Colon (tissue), 2 donors: Measurements from ENCODE around the gene CREB3L2.
"Not testable (repeated sequence)": the region's sequence is repeated elsewhere in the genome, so short reads cannot be mapped to it uniquely, and the experiment has no call there.

Experiments
- FAIRE-seq: peaks from 2 replicates; lab custom pipeline; 2012; peaks lifted over from hg19 to GRCh38; lab: Jason Lieb, UNC
- donor health status: control.
- donor health status: control.

The CREB3L2 gene

DNA sequence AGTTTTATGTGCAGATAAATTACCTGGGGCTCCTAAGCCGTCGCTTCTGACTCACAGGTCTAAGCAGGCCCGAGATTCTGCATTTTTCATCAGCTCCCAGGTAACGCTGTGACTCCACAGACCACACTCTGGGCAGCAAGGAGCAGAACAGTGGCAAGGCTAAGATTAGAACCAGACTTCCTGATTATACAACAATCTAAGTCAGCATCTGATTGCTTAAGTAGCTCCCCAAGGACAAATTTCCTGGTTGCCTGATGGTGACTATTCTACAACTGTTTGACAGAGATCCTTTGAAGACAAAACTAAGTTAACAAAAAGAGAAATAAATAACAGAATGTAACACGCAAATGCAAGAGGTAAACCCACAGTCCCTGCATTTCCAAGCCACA, 69.0 kb downstream of the CREB3L2 start:
- no peak for FAIRE-seq

DNA sequence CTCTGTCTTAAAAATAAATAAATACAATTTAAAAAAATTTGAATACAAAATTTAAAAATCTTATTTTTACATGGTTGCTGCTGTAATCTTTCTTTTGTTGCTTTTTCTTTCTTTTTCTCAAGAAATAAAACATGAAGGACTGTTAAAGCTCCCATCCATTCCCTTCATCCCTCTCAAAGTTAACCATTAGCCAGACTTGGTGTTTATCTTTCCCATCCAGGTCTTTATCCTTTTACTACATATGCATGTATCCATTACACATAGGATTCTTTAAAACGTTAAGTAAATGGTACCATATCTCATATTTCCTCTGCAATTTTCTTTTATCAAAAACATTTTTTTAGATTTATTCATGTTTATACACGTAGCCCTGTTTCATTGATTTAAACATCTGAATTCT, 70.1 kb downstream of the CREB3L2 start:
- no peak for FAIRE-seq

DNA sequence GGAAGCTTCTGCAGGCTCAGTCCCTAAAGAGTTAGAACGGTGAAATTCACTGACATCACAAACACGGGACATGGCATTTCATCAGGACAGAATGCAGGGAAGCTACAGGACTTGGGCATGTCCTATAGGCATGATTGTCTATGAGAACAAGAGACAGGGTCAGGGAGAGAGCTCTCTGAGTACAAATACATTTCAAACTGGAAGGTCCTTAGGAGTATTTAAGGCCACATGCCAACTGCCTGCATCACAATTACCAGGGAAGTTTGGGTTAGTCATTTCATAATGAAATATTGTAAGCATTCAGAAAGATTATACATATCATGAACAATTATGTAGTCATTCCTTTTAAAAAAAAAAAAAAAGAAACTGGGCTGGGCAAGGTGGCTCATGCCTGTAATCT, 71.3 kb downstream of the CREB3L2 start:
- FAIRE-seq, result no peak

DNA sequence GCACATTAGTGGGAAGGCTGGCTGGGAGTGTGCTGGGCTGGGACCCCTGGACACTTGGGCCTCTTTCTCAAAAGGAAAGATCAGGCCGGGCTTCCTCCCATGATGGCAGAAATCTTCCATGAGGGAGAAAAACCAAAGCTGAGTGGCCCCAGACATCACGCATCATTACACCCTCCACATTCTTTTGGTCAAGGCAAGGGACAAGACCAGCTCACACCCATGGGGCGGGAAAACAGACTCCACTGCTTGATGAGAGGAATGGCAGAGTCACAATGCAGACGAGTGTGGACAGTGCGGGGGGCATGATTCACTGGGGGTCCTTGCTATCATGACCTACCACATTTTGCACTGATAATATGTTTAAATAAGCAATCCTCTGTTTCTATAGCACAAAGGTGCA, 73.3 kb downstream of the CREB3L2 start:
- FAIRE-seq, result no peak

DNA sequence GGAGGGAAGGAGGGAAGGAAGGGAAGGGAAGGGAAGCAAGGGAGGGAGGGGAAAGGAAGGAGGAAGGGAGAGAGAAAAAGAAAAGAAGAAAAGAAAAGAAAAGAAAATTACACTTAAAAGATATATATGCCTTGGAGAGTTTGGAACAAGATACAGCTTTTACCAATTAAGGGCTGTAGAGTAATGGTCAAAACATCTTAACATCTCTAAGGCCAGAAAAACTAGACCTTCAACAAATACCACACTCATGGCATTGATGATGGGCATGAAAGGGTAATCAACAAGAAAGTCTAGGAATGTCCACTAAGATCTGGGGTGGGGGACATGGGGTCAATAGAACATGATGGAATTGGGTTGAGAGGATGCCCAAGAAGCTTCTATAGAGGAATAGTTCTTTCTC, 74.5 kb downstream of the CREB3L2 start:
- no peak for FAIRE-seq

DNA sequence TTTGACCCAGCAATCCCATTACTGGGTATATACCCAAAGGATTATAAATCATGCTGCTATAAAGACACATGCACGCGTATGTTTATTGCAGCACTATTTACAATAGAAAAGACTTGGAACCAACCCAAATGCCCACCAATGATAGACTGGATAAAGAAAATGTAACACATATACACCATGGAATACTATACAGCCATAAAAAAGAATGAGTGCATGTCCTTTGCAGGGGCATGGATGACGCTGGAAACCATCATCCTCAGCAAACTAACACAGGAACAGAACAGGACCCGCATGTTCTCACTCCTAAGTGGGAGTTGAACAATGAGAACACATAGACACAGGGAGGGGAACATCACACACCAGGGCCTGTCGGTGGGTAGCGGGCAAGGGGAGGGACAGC, 75.7 kb downstream of the CREB3L2 start:
- FAIRE-seq, result not testable (repeated sequence)

DNA sequence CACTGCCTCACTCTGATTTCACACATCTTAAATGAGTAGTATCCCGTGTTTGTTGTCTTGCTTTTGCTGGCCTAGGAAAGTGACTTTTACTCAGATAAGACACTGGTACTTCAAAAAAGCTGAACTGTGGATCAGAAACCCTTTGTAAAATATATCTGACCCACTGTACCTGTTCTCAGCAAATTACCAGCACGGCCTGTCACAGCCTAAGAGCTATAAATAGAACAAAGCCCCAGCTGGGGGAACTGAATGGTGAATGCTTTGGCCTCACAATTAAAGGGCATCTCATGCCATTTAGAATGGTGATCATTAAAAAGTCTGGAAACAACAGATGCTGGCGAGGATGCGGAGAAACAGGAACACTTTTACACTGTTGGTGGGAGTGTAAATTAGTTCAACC, 76.1 kb downstream of the CREB3L2 start:
- FAIRE-seq, result no peak

DNA sequence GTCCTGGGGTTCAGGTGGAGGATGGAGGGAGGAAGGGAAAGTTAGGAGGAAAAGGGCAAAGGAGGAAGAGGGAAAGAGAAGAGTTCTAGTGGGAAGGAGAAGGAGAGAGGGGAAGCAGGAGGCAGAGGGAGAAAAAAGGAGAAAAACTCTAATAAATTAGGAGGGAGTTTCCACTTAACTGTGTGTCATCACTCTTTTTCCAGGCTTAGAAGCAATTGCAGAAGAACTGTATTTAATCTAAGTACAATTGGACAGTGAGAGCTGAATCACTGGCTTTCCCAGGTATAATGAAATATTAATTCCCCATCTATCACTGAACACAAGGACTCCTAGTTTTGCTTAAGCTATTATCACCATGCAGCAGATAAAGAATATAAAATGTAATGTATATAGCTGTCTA, 76.8 kb downstream of the CREB3L2 start:
- FAIRE-seq, result no peak

DNA sequence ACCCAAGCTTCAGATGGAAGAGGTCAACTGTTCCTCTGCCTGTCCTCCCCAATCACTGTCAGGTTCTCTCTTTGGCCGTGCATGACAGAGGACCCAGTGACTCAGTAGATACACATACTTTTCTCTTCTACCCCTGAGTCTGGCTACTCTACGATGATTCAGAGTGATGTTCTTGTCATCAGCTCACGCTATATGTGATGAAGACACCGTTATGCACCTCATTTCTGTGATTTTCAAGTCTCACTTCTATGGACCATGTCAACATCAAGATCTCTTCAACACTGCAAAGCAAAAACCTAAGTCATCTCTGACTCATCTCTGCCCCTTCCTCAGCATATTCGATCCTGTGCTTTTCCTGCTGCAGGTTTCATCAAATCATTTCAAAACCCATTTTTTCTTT, 78.5 kb downstream of the CREB3L2 start:
- FAIRE-seq, result no peak

DNA sequence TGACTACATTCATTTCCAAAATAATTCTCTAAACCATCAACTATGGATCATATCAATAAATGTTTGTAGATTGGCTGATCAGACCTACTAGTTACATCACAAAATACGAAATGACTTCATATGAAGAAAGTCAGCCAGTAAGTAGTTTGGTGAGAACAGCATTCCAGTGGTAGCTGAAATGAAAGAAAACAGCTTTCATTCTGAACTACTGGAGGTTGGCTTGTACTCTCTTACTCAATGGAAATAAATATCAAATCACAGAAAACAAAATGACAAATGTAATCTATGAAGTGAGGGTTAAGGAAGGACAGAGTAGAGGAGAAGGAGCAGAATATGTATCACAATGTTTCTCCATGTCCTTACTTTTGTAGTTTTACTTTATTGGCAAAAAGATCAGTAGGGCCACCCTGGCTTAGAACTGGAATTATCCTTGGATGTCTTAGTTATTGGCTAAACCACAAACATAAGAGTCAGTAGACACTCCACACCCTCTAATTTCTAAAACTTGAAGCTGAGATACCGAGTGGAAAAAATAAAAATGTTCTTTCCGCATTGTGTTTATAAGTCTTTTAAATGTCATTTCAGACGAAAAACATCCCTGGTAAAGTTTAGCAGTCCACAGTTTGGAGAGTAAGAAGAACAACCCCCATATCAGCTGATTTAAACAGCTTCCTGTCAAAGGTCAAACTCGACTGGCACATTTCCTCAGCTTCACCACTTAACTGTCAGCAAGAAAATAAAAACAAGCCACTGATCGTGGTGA, 81.1 kb downstream of the CREB3L2 start:
- no peak for FAIRE-seq

DNA sequence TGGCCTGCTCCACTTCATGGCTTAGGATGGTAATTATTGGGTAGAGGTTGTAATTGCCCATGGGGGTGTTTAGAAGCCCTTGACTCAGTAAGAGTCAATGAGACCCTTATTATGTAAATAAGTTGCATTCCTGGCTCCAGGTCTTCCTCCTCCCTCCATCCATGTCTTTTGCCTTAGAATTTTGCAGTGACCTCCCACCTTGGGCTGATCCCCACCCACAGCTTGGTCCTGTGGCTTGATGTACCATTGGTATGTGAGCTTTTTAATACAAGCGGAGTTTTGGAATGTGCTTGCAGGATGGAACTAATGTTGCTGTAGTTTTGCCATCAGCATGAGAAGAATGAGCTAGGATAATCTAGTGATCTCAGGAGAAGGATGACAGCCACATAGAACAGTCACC, 81.9 kb downstream of the CREB3L2 start:
- FAIRE-seq, result no peak

DNA sequence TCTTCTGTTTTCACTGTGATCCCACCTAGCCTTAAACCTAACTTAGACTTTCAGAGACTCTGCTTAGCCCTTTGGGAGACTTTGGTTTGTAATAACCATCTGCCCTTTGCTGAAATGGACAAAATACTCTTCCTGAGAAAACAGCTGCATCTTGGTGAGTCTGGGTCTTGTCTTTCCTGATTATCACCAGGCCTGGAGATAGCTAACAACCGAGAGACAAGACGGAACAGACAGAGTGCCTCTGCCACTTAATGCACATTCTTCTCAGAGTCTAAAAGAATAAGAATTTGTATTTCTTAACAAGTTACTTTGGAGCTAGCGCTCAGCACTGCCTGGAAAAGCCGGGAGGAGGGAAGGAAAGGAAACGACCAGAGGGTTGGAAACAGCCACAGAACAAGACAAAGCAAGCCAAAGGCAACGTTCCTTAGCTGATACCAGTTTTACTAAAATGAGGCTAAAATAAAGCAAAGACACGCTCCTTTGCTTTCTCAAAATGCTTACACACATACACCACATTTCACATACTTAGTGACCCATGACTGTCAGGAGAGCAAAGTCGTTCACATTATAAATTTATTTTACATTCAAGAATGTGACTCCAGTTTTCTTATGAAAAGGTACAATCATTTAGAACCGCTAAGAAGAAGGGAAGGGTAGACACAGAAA, 84.8 kb downstream of the CREB3L2 start:
- FAIRE-seq, result no peak

DNA sequence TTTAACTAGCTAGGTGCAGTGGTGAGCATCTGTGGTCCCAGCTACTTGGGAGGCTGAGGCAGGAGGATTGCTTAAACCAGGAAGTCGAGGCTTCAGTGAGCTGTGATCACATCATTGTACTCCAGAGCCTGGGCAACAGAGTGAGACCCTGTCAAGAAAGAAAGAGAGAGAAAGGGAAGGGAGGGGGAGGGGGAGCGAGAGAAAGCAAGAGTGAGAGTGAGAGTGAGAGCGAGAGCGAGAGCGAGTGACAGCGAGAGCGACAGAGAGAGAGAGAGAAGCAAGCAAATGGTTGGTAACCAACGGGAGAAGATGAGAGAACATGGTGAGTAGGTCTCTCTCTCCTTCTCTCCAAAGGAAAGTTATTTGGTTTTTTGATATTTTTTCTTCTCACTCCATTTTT, 85.3 kb downstream of the CREB3L2 start:
- no peak for FAIRE-seq

DNA sequence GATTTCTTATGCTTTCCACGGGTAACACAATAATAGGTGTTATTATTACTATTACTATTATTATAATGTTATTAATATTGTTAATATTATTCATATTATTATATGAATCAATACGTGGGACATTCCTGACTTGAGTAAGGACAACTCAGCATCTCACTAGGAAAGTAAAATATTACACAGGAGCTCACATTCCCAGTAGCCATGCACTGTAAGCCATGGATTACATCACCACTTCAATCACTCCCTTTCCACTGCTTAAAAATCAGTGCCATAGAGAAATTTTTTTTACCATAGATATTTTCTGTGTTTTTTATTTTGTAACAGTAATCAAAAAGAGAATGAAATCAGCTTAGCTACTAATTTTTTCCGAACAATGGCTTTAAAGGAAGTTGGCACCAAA, 86.6 kb downstream of the CREB3L2 start:
- no peak for FAIRE-seq

DNA sequence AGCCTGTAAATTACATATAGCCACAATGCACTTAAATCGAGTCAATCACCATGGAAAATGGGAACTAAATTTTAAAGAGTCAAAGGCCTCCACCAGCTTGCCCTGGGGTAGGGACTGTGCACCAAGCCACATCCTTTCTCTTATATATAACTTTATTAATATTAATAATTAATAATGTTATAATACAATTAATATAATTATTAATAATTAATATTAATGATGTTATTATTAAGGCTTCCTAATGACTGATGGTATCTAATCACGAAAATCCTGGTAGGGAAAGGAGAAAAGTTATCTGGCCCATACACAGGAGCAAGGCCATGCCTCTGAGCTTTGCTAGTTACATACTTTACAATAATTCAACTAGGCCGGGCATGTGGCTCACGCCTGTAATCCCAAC, 87.9 kb downstream of the CREB3L2 start:
- FAIRE-seq, result no peak

DNA sequence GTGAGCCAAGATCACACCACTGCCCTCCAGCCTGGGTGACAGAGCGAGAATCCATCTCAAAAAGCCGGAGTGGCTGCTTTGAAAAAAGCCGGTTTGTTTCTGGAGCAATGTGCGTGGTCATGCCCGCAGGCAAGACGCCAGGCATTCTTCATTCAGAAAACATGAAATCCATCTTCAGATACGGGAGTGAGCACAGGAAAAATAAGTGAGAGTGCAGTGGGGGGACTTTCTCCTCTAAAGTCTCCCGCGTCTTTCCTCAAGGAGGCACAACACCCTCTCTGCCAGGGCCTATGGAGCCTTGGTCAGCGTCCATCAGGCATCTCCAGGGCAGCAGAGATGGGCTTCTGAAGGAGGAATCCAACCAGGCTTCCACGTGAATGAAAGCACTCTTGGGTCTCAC, 92.8 kb downstream of the CREB3L2 start:
- no peak for FAIRE-seq

DNA sequence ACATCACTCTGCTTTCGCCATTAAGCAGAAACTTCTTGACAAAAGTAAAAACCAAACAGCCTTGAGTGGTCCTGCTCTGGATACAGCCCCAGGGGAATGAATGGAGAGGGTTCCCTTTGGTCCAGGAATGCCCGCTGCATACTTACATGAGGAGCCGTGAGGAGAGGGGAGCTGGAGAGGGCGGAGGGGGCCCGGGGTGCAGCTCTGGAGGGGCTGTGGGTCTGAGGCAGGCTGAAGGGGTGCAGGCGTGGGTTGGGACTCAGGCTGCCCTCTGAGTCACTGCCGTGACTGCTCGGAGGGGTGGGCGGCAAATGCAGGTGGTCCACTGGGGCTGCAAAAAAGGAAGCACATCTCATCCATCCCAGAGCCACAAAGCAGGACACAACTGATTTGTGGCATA, 93.8 kb downstream of the CREB3L2 start:
- no peak for FAIRE-seq

DNA sequence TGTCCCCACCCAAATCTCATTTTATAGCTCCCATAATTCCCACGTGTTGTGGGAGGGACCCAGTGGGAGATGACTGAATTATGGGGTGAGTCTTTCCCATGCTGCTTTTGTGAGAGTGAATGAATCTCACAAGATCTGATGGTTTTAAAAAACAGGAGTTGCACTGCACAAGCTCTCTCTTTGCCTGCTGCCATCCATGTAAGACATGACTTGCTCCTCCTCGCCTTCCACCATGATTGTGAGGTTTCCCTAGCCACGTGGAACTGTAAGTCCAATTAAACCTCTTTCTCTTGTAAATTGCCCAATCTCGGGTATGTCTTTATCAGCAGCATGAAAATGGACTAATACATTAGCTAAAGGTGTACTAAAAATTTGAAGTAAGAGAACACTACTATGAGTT, 95.2 kb downstream of the CREB3L2 start:
- not testable (repeated sequence) for FAIRE-seq

DNA sequence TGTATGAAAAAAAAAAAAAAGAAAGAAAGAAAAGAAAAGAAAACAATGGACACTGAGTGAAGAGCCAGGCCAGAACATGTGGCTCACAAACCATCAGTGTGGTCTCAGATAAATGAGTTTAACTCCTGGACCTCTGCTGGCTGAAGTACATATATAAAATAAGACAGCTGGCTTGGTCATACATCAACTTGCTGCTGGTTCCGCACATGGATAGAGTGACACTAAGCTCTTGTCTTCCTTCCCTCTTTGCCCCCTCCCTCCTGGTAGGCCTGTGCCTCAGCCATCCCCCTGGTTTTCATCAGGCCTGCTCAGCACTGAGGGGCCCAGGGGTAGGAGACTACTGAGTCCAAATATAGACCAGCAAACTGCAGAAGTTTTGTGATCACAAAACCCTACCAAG, 97.1 kb downstream of the CREB3L2 start:
- no peak for FAIRE-seq

DNA sequence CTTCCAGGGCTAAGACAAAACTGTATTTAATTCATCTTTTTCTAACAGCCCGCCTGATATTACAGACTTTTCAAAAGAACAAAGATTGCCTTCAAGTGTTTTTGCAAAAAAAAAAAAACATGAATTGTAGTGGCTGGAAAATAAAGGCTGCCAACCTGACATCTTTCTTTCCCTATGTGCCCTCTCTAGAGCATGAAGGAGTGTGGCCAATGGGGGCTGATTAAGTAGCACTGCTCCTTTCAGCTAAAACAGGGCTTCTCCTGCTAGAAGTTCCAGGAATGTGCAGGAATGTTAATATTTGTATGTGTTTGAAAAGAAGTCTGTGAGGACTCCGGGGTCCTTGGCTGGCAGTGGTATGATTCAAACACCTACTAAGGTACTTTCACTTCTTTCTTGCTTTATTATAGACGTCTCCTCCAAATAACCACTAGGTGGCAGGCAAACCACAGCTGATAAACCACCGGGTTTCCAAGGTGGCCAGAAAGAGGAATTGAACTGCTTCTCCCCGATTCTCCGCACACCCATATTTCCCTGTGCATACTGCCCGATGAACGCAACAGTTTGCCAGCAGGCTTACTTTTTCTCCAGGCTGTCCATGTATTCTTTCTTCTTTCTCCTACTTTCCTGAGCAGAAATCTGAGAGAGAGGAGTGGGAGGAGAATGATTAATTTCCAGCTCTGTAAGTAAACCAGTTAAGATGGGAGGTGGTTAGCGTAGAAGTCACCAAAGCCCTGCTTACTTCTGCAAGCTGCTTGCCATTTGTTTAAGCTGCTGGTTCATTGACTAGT, 98.3 kb downstream of the CREB3L2 start:
- FAIRE-seq, result no peak

DNA sequence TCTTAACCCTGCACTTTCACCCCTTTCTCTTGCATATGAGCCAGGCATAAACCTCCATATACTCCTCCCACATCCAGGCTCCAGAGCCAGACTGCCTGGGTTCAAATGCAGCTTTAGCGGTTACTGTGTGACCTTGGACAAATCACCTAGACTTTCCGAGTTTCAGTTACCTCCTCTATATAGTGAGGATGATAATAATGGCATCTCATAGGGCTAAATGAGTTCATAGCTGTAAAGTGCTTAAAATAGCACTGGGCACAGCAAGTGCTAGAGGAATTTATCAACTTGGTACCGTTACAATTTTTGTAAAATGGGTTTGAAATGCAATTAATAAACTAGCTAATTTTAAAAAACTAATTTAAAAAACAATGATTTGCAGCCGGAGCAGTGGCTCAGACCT, 101.7 kb downstream of the CREB3L2 start:
- FAIRE-seq, result no peak

DNA sequence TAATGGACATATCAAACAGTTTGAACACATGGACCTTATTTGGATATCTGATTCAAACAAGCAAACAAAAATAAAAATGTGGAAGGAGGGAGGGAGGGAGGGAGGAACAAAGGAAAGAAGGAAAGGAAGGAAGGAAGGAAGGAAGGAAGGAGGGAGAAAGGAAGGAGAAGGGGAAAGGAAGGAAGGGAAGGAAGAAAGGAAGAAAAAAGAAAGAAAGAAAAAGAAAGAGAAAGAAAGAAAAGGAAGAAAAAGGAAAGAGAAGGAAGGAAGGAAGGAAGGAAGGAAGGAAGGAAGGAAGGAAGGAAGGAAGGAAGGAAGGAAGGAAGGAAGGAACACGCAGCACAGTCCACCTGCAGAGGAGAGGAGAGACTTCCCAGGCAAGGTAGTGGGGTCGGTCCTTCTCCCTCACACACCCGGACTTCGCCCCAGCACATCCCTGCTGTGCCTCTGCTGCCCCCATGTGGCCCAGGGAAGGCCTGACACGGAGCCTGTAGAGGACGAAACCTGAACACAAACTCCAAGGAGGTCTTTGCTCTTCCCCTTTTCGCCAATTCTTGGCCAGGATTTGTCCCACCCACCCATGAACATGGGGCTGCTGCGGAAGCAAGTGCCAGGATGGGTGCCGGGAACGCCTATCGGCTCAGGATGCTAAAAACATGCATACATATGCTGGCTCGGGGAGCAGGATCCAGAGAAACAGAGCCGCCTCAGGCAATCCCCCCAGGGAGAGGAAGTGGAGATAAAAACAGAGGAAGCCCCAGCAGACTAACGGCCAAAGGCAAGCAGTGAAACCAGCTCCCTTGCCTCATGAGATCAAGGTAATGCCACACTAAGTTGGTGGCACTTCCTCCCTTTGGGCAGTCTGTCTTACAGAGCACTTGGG, 102.8 kb downstream of the CREB3L2 start:
- no peak for FAIRE-seq
